Fibroblast of peridontal ligament (primary cell): Measurements from ENCODE around the gene WSCD1.

Source experiments
- DNase-seq: peaks from one replicate; pipeline ENCODE4 v3.0.0-alpha.2; 2010; ENCODE audit errors: extremely low read depth

WSCD1 gene

GRCh38 chr17:6061290-6061689 is 8.9 kb upstream of the WSCD1 start:
- DNase-seq = peak; percentile 96

- DNase-seq = no peak
Measured at GRCh38 chr17:6064868-6065267, 5.3 kb upstream of the WSCD1 start.

DNA sequence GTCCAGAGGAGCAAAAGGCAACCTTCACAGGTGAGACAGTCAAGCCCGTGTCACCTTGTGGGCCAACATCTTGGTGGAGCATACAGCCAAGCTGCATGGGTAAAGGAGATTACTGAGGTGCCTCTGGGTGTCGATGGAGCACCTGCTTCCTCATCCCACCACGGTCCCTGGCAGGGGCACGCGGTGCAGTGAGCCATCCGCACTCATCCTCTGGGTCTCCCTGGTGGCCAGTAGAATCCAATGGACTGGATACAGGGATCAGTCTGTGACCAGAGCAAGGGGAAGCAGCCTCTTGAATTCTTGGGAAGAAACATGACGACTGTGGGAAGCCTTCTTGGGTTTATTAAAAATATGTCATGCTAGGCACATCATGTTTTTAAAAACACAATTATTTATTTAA is 4.8 kb upstream of the WSCD1 start:
- DNase-seq = no peak

DNA sequence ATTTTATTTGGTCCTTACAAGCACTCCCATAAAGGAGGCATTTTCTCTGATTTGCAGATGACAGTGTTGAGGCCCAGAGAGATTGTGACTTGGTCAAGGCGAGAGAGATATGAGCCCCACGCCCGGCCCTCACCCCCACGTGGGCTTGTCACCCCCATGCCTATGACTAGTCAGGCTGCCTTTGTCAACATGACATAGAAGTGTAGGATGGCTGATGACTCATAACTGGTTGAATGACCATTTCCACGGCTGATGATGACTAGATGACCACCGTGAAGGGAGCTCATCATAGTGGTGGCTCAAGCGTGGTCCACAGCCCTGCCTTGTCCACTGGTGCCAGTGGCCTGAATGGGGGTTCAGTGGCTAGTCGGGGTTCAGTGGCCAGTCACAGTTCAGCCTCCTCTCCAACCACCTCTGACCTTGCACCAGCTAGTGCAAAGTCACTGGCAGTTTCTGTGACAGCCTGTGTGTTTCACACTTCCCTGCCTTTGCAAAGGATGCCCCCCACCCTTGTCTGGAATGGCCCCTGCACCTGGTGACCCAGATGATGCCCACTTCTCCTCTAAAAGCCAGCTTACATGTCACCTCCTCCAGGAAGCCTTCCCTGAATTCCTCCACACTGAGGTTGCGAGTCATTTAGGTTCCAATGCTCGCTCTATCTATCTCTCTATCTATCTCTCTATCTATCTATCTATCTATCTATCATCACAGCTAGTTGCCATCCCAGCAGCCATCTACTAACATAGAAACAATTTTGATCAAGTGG is 3.8 kb upstream of the WSCD1 start:
- no peak for DNase-seq

DNA sequence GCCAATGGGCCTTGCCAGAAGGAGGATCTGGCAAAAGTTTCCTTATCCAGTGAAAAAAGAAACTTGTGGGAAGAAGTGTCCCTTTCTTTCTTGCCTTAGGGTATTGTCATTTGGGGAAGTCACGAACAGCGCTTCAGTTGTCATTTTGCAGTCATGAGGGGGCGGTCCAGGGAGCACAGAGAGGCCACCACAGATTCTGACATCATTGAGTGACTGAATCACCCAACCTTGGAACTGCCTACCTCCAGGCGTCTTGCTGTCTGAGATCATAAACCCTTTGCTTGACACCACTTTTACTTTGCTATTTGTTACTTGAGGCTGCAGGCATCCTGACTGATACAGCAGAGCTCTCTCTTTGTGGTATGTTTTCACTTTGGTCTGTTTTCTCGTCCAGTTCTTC is 3.1 kb upstream of the WSCD1 start:
- DNase-seq = no peak

- no peak for DNase-seq
Measured at GRCh38 chr17:6070430-6070912, 292 bp downstream of the WSCD1 start.

- DNase-seq = peak; percentile 31
Measured at GRCh38 chr17:6070913-6071511, 833 bp downstream of the WSCD1 start.

DNA sequence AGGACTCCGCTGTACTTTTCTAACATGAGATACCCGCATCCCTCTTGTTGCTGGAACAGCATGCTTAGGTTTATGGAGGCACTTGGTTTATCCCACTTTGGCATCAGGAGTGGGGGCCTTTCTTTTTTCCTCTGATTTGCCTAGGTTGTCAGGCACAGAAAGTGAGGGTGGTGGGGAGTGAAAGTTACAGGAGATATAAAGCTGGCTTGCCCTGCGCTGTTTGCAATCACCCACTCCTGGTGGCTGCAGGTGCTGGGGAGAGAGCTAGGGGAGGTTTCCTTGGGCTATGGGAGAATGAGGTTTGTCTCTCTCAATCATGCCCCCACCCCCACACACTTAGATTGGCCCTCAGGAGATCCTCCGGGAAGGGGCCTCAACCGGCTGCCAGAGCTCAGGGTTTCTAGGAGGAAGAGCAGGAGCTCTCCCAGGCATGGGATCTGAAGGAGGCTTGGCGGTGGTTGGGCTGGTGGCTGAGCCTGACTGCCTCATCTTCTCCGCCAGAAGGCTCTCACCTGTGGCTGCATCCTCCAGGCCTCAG is 1.4 kb downstream of the WSCD1 start:
- no peak for DNase-seq

DNA sequence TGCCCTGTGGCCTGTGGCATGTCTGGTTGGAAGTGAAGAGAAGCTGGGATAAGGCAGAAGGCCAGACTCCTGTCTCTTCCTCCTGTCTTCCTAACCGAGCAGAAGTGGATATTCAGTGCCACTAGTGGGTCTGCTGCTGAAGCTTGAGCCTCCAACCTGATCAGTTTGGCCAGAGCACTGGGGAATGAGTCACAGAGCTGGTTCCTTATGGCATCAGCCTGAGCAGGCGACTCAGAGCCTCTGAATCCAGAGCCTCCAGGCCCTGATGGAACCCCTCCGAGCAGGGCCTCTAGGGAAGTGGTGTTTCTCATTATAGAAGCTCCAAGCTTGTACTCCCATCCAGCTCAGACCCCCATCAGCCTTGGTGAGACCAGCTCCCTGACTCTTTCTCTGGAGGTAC is 2.0 kb downstream of the WSCD1 start:
- DNase-seq = peak; percentile 42

DNA sequence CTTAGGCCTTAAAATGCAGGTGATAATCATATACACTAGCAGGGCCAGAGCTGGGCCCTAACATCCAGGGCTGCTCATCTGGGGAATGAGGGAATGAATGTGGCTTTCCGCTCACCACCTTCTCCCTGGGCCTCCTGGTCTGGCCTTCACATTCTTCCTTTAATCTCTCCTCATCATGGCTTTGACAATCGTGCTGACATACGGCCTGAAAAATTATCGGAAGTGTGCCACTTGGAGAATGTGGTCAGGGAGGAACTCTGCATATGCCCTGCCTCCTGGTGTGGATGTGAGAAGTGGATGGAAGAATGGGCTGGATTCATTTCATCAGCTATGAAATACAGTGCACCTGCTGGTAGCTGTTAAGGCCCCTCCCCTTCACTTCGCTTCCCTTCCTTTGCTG is 2.4 kb downstream of the WSCD1 start:
- no peak for DNase-seq

- no peak for DNase-seq
Measured at GRCh38 chr17:6073620-6074019, 3.4 kb downstream of the WSCD1 start.

DNA sequence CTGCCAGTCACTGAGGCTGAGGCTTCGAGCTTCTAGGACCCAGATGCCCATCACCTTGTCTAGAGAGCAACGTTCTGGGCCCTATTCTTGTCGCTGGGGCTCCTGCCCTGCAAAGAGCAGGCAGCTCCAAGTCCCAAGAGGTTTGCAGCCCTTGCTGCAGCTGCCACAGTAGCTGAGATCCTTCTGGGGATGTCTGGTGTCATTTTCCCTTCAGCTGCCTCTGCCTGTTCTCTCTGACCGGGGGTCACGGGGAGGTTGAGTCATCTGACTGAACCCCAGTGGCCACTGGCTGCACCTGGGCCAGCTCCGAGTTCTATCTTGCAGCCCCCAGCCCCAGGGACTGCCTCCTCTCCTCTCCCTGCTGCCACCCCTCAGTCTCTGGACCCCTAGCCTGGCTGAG is 4.9 kb downstream of the WSCD1 start:
- no peak for DNase-seq

DNA sequence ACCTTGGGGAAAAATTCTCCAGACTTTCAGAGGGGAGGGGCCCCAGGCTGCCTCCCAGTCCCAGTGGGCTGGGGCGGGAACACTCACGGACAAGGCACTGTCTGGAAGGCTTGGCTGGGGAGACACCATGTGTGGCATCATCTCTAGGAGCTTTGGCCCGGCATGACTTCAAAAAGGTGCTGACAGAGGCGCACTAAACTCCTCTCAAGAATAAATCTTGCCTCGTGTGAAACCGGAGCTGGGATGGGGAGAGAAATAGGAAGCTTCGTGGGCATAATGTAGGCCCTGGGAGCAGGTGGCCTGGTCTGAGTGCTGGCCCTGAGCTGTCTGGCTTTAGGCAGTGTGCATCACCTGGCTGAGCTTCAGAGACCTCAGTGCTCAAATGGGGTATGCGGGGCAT is 5.7 kb downstream of the WSCD1 start:
- no peak for DNase-seq

DNA sequence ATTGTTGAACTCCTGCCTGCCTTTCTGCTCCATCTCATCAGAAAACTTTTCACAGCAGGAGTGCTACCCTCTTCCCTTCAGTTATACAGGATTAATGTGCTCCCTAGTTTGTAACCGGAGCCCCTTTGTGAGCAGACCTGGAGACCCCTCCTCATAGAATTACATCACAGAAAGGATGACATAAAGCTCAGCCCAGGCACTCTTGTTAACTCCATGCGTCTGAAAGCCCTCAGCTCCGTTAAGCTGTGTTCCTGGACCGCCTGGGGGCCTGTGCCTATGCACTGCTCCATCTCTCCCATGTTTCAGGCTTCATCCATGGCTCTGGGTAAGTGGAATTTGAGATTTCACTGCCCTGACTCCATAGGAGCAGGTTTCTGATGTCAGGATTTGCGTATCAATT is 7.6 kb downstream of the WSCD1 start:
- DNase-seq = no peak

DNA sequence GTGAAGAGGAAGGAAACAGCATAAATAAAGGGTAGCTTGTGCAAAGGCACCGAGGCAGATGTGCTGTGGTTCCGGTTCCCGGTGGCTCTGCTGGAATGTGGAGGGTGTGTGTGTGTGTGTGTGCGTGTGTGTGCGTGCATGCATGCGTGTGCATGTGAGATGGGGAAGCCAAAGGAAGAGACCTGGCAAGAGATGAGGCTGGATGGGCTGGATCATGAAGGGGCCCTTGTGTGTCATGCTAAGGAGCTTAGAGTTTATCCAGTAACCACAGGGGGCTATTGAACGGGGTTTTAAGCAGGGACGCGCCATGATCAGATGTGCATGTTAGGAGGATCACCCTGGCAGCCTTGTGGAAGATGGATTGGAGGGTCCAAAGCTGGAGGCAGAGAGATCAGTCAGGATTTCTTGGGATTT is 8.3 kb downstream of the WSCD1 start:
- no peak for DNase-seq

GRCh38 chr17:6079155-6079888 is 9.1 kb downstream of the WSCD1 start:
- DNase-seq = no peak

GRCh38 chr17:6079960-6080359 is 9.8 kb downstream of the WSCD1 start:
- no peak for DNase-seq

DNA sequence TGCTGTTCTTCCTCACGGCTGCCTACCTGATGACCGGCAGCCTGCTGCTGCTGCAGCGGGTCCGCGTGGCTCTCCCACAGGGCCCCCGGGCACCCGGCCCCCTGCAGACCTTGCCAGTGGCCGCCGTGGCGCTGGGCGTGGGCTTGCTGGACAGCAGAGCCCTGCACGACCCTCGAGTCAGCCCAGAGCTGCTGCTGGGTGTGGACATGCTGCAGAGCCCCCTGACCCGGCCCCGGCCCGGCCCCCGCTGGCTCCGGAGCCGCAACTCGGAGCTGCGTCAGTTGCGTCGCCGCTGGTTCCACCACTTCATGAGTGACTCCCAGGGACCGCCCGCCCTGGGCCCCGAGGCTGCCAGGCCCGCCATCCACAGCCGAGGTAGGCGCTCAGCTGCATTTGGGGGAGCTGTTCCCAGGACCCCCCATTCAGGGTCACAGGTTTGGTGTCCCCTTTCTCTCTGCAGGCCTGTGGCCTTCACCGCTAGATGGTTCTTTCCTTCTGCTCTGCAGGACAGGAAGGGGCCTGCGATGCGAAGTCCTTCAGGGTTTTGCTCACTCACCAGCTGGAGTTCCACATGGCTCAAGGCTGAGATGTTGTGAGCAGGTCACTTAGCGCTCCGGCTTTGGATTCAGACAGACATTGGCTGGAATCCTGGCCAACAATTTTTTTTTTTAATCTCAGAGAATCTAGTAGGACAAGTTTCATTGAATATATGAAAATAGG is 10.7 kb downstream of the WSCD1 start:
- no peak for DNase-seq

- DNase-seq = no peak
Measured at GRCh38 chr17:6082335-6082734, 12.2 kb downstream of the WSCD1 start.

GRCh38 chr17:6084311-6085161 is 14.4 kb downstream of the WSCD1 start:
- DNase-seq = no peak

GRCh38 chr17:6085812-6086211 is 15.6 kb downstream of the WSCD1 start:
- DNase-seq = no peak
